ENCODE data around the gene MERTK.

Gene MERTK

GRCh38 chr2:112004253-112004645, 105.8 kb downstream of the MERTK start:
- peaks cover 24% of the 10 kb centered on the region for H3F3A ChIP-seq (ENCODE audit: insufficient read depth, low read length)
- no peaks in the 10 kb centered on the region for H4K20me1 ChIP-seq (ENCODE audit: insufficient read depth, low read length)
- no peaks in the 10 kb centered on the region for H3K27me3 ChIP-seq (replicated peaks; ENCODE audit: insufficient read depth, low read length)
- no peaks in the 10 kb centered on the region for H3K79me2 ChIP-seq (ENCODE audit: low read length)
- H3K9me2 ChIP-seq (replicated peaks; ENCODE audit: insufficient read depth, low read length): no peaks in the 10 kb centered on the region
- H3K27ac ChIP-seq (ENCODE audit: low read length): peak overlapping the region; percentile 21; the same call in 1 of the 2 replicates
- H3K4me2 ChIP-seq (ENCODE audit: low read depth, low read length): no peak overlapping the region
- TF ChIP-seq EZH2 (optimal IDR thresholded peaks at IDR 0.05; ENCODE audit: low read depth, low read length): no peak
- no peak for TF ChIP-seq CTCF (IDR thresholded peaks at IDR 0.05; ENCODE audit: low read length)
- TF ChIP-seq EZH2phosphoT487 (IDR thresholded peaks at IDR 0.05; ENCODE audit: low read length): no peak
- no peaks in the 10 kb centered on the region for H3K9me3 ChIP-seq (replicated peaks; ENCODE audit: insufficient read depth, low read length)
- no peak overlapping the region for H3K9ac ChIP-seq (ENCODE audit: low read length)
- H3K4me3 ChIP-seq (ENCODE audit: low read length): no peak overlapping the region
- no peaks in the 10 kb centered on the region for H3K36me3 ChIP-seq (replicated peaks; ENCODE audit: insufficient read depth, low read length)
- DNase-seq: no peak
- peaks cover 26% of the 10 kb centered on the region for H3K4me1 ChIP-seq (ENCODE audit: low read length)
- H2AFZ ChIP-seq (ENCODE audit: low read length): no peak overlapping the region

GRCh38 chr2:112005406-112006075, 107.1 kb downstream of the MERTK start:
- H3K9me2 ChIP-seq (replicated peaks; ENCODE audit: insufficient read depth, low read length): no peaks in the 10 kb centered on the region
- no peak overlapping the region for H3K4me2 ChIP-seq (ENCODE audit: low read depth, low read length)
- H3F3A ChIP-seq (ENCODE audit: insufficient read depth, low read length): peaks cover 19% of the 10 kb centered on the region
- no peak overlapping the region for H3K9ac ChIP-seq (ENCODE audit: low read length)
- no peaks in the 10 kb centered on the region for H3K36me3 ChIP-seq (replicated peaks; ENCODE audit: insufficient read depth, low read length)
- H4K20me1 ChIP-seq (ENCODE audit: insufficient read depth, low read length): no peaks in the 10 kb centered on the region
- H3K27me3 ChIP-seq (replicated peaks; ENCODE audit: insufficient read depth, low read length): no peaks in the 10 kb centered on the region
- no peaks in the 10 kb centered on the region for H3K9me3 ChIP-seq (replicated peaks; ENCODE audit: insufficient read depth, low read length)
- no peak for DNase-seq
- H3K4me1 ChIP-seq (ENCODE audit: low read length): peaks cover 20% of the 10 kb centered on the region
- no peaks in the 10 kb centered on the region for H3K79me2 ChIP-seq (ENCODE audit: low read length)
- TF ChIP-seq EZH2phosphoT487 (IDR thresholded peaks at IDR 0.05; ENCODE audit: low read length): no peak
- no peak for TF ChIP-seq EZH2 (optimal IDR thresholded peaks at IDR 0.05; ENCODE audit: low read depth, low read length)
- TF ChIP-seq CTCF (IDR thresholded peaks at IDR 0.05; ENCODE audit: low read length): no peak
- no peak overlapping the region for H3K4me3 ChIP-seq (ENCODE audit: low read length)
- H3K27ac ChIP-seq (ENCODE audit: low read length): no peak overlapping the region
- H2AFZ ChIP-seq (ENCODE audit: low read length): no peak overlapping the region

GRCh38 chr2:112006076-112006410, 107.6 kb downstream of the MERTK start:
- no peaks in the 10 kb centered on the region for H4K20me1 ChIP-seq (ENCODE audit: insufficient read depth, low read length)
- no peaks in the 10 kb centered on the region for H3K9me2 ChIP-seq (replicated peaks; ENCODE audit: insufficient read depth, low read length)
- no peak overlapping the region for H3K4me3 ChIP-seq (ENCODE audit: low read length)
- H3K4me2 ChIP-seq (ENCODE audit: low read depth, low read length): no peak overlapping the region
- TF ChIP-seq EZH2 (optimal IDR thresholded peaks at IDR 0.05; ENCODE audit: low read depth, low read length) (no peak), CTCF (IDR thresholded peaks at IDR 0.05; ENCODE audit: low read length) (no peak), EZH2phosphoT487 (IDR thresholded peaks at IDR 0.05; ENCODE audit: low read length) (no peak)
- H3K4me1 ChIP-seq (ENCODE audit: low read length): peaks cover 18% of the 10 kb centered on the region
- peaks cover 14% of the 10 kb centered on the region; the same call in 1 of the 2 replicates for H3F3A ChIP-seq (ENCODE audit: insufficient read depth, low read length)
- no peak overlapping the region for H3K9ac ChIP-seq (ENCODE audit: low read length)
- no peaks in the 10 kb centered on the region for H3K9me3 ChIP-seq (replicated peaks; ENCODE audit: insufficient read depth, low read length)
- no peak for DNase-seq
- H3K27me3 ChIP-seq (replicated peaks; ENCODE audit: insufficient read depth, low read length): no peaks in the 10 kb centered on the region
- H3K27ac ChIP-seq (ENCODE audit: low read length): no peak overlapping the region
- no peaks in the 10 kb centered on the region for H3K36me3 ChIP-seq (replicated peaks; ENCODE audit: insufficient read depth, low read length)
- no peaks in the 10 kb centered on the region for H3K79me2 ChIP-seq (ENCODE audit: low read length)
- no peak overlapping the region for H2AFZ ChIP-seq (ENCODE audit: low read length)

Measured in MM.1S (cell line).